K562 (cell line): Measurements from ENCODE around the gene GLRX2. TPM values are rescaled to one million over a fixed set of nuclear protein-coding genes. Genes with fewer than 3 reads are reported as not detected.

Experiments used
- BACH1 ChIP-seq: fragments of 200-800 bp; sonication (Bioruptor generic); IDR thresholded peaks from 2 replicates; pipeline ENCODE4 v1.6.1; 2016; ENCODE audit warnings: missing genetic modification characterization, missing compliant biosample characterization
- COPS2 ChIP-seq: fragments of 450-650 bp; conservative IDR thresholded peaks from 2 replicates; pipeline ENCODE4 v1.6.1; 2016; ENCODE audit warnings: mild to moderate bottlenecking, moderate library complexity
- E2F1 ChIP-seq: sonication (generic); formaldehyde crosslinking; IDR thresholded peaks from 2 replicates; pipeline ENCODE4 v1.8.1; 2023; ENCODE audit warnings: mild to moderate bottlenecking, missing genetic modification reagents, moderate library complexity
- GTF2A2 ChIP-seq: IDR thresholded peaks from 2 replicates; pipeline ENCODE4 v1.6.1; 2016; ENCODE audit warnings: mild to moderate bottlenecking, missing genetic modification characterization, missing compliant biosample characterization
- HMG20B ChIP-seq: fragments of 250-450 bp; sonication (Bioruptor Pico); IDR thresholded peaks from 2 replicates; pipeline ENCODE4 v1.5.0; 2021; ENCODE audit warnings: mild to moderate bottlenecking
- HMGXB4 ChIP-seq: sonication (generic); formaldehyde crosslinking; IDR thresholded peaks from 2 replicates; pipeline ENCODE4 v1.8.1; 2023; ENCODE audit warnings: mild to moderate bottlenecking, missing genetic modification reagents
- KDM4B ChIP-seq, 2 experiments: fragments of 450-650 bp in 1 of 2; sonication (generic) in 1 of 2; IDR thresholded peaks; 2 replicates each; pipeline ENCODE4 v1.6.1; 2016 to 2017; ENCODE audit warnings: borderline replicate concordance in 2 of 2, antibody characterized with exemption in 1 of 2, low read depth in 1 of 2, mild to moderate bottlenecking in 1 of 2
- NFATC3 ChIP-seq: fragments of 450-650 bp; IDR thresholded peaks from 2 replicates; pipeline ENCODE4 v1.6.1; 2017; ENCODE audit warnings: mild to moderate bottlenecking
- SMAD3 ChIP-seq: fragments of 450-650 bp; formaldehyde crosslinking; conservative IDR thresholded peaks from 2 replicates; pipeline ENCODE4 v1.4.0; 2020; ENCODE audit warnings: mild to moderate bottlenecking
- ZNF644 ChIP-seq: fragments of 200-800 bp; sonication (Bioruptor generic); IDR thresholded peaks from 2 replicates; pipeline ENCODE4 v1.6.1; 2016; ENCODE audit warnings: low read depth, missing genetic modification characterization, missing compliant biosample characterization
- polyA plus RNA-seq, 8 experiments: library from polyadenylated mRNA; depleted of rRNA in 4 of 8; stranded (reverse) in 5 of 8; unstranded in 3 of 8; fragments of >200 nt; fragmentation: Nextera tagmentation in 2 of 8; fragmentation: Illumina TruSeq in 1 of 8; extraction: Ambion mirVana in 2 of 8; extraction: Trizol in 1 of 8; gene quantifications; 2 replicates each; pipeline versions ENCODE4 v1.2.1 to v1.2.3, GENCODE V29; 2011 to 2014; ENCODE audit warnings: inconsistent platforms in 1 of 8, missing spikeins in 1 of 8
- total RNA-seq, 7 experiments: library from RNA; depleted of rRNA in 6 of 7; stranded (reverse); fragments of >200 nt in 6 of 7; fragmentation: Illumina TruSeq in 2 of 7; extraction: Trizol in 2 of 7; gene quantifications; 2 replicates each; pipeline versions ENCODE4 v1.2.1 to v1.2.3, GENCODE V29; 2011 to 2021; ENCODE audit warnings: low replicate concordance in 1 of 7
- TF ChIP-seq, protein P1 (sequence below): sonication (generic); formaldehyde crosslinking; IDR thresholded peaks from 2 replicates; pipeline ENCODE4 v1.8.0; 2023; ENCODE audit warnings: missing genetic modification reagents, mild to moderate bottlenecking, borderline replicate concordance
- TF ChIP-seq, protein P2 (sequence below), 3 experiments: fragments of 200-800 bp in 1 of 3; sonication (Bioruptor generic) in 1 of 3; sonication (generic) in 1 of 3; formaldehyde crosslinking in 1 of 3; IDR thresholded peaks; 2 replicates each; pipeline versions ENCODE4 v1.6.1 to v1.8.0; 2016 to 2022; ENCODE audit warnings: mild to moderate bottlenecking in 2 of 3, missing compliant biosample characterization in 2 of 3, missing genetic modification characterization in 2 of 3, missing genetic modification reagents in 1 of 3
- TF ChIP-seq, protein P3 (sequence below): sonication (generic); formaldehyde crosslinking; IDR thresholded peaks from 2 replicates; pipeline ENCODE4 v1.4.0; 2020; ENCODE audit warnings: mild to moderate bottlenecking, missing genetic modification reagents

GLRX2 gene
- total and polyA plus RNA-seq, 9 of the 15 experiments (the other 6 are each of a cell fraction or from before 2014, with no cell fraction given), result 13.3 to 82.6 (median 55.1) TPM

GRCh38 chr1:193104907-193105820, at the start of gene GLRX2 (continued):
- TF ChIP-seq BACH1, result no peak
- TF ChIP-seq, protein P1, sequence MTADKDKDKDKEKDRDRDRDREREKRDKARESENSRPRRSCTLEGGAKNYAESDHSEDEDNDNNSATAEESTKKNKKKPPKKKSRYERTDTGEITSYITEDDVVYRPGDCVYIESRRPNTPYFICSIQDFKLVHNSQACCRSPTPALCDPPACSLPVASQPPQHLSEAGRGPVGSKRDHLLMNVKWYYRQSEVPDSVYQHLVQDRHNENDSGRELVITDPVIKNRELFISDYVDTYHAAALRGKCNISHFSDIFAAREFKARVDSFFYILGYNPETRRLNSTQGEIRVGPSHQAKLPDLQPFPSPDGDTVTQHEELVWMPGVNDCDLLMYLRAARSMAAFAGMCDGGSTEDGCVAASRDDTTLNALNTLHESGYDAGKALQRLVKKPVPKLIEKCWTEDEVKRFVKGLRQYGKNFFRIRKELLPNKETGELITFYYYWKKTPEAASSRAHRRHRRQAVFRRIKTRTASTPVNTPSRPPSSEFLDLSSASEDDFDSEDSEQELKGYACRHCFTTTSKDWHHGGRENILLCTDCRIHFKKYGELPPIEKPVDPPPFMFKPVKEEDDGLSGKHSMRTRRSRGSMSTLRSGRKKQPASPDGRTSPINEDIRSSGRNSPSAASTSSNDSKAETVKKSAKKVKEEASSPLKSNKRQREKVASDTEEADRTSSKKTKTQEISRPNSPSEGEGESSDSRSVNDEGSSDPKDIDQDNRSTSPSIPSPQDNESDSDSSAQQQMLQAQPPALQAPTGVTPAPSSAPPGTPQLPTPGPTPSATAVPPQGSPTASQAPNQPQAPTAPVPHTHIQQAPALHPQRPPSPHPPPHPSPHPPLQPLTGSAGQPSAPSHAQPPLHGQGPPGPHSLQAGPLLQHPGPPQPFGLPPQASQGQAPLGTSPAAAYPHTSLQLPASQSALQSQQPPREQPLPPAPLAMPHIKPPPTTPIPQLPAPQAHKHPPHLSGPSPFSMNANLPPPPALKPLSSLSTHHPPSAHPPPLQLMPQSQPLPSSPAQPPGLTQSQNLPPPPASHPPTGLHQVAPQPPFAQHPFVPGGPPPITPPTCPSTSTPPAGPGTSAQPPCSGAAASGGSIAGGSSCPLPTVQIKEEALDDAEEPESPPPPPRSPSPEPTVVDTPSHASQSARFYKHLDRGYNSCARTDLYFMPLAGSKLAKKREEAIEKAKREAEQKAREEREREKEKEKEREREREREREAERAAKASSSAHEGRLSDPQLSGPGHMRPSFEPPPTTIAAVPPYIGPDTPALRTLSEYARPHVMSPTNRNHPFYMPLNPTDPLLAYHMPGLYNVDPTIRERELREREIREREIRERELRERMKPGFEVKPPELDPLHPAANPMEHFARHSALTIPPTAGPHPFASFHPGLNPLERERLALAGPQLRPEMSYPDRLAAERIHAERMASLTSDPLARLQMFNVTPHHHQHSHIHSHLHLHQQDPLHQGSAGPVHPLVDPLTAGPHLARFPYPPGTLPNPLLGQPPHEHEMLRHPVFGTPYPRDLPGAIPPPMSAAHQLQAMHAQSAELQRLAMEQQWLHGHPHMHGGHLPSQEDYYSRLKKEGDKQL (CRISPR knock-in tag), result no peak
- no peak for TF ChIP-seq NFATC3
- no peak for TF ChIP-seq GTF2A2
- no peak for TF ChIP-seq ZNF644
- TF ChIP-seq SMAD3, result no peak
- peak; percentile 88 for TF ChIP-seq E2F1
- peak; percentile 69; the same call in 1 of the 2 replicates for TF ChIP-seq HMGXB4
- no peak for TF ChIP-seq COPS2
- TF ChIP-seq KDM4B (IDR thresholded peaks at IDR 0.05; ENCODE audit: borderline replicate concordance in 2 of 2, low read depth in 1 of 2), result peak in 1 of 2 experiments; percentile 59; a peak in 1 of 4 replicates
- no peak for TF ChIP-seq HMG20B (CRISPR knock-in tag)
- TF ChIP-seq, protein P2, sequence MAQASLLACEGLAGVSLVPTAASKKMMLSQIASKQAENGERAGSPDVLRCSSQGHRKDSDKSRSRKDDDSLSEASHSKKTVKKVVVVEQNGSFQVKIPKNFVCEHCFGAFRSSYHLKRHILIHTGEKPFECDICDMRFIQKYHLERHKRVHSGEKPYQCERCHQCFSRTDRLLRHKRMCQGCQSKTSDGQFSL (CRISPR knock-in tag; IDR thresholded peaks at IDR 0.05), result 0 out of 2 replicates have a peak, but pooled peaks have one; percentile 9
- TF ChIP-seq, protein P2 (tag; IDR thresholded peaks at IDR 0.05), result no peak
- TF ChIP-seq, protein P3, sequence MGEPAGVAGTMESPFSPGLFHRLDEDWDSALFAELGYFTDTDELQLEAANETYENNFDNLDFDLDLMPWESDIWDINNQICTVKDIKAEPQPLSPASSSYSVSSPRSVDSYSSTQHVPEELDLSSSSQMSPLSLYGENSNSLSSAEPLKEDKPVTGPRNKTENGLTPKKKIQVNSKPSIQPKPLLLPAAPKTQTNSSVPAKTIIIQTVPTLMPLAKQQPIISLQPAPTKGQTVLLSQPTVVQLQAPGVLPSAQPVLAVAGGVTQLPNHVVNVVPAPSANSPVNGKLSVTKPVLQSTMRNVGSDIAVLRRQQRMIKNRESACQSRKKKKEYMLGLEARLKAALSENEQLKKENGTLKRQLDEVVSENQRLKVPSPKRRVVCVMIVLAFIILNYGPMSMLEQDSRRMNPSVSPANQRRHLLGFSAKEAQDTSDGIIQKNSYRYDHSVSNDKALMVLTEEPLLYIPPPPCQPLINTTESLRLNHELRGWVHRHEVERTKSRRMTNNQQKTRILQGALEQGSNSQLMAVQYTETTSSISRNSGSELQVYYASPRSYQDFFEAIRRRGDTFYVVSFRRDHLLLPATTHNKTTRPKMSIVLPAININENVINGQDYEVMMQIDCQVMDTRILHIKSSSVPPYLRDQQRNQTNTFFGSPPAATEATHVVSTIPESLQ (CRISPR knock-in tag), result no peak
